H9 (cell line): ENCODE data around the gene MED13L. TPM values are rescaled to one million over a fixed set of nuclear protein-coding genes. Genes with fewer than 3 reads are reported as not detected.
A peak's percentile ranks its signal among the peaks of the same experiment; 100 is the strongest.

ENCODE experiments used
- DNase-seq: peaks from one replicate; pipeline ENCODE4 v3.0.0-alpha.2; 2017
- H2AFZ ChIP-seq: one replicate; pipeline ENCODE4 v1.6.1; 2013; ENCODE audit warnings: mild to moderate bottlenecking, low read length, control low read depth, moderate library complexity
- H2AK5ac ChIP-seq: 2 replicates; pipeline ENCODE4 v1.6.1; 2013; ENCODE audit warnings: low read length, control low read depth, mixed read lengths; ENCODE audit not compliant: insufficient read length
- H2BK120ac ChIP-seq: one replicate; pipeline ENCODE4 v1.6.1; 2013; ENCODE audit warnings: low read depth, mild to moderate bottlenecking, low read length, control low read depth, inconsistent platforms; ENCODE audit not compliant: poor library complexity, severe bottlenecking
- H2BK12ac ChIP-seq: 2 replicates; pipeline ENCODE4 v1.6.1; 2013; ENCODE audit warnings: low read length, control low read depth, mixed read lengths, low read depth; ENCODE audit not compliant: insufficient read length
- H2BK15ac ChIP-seq: 2 replicates; pipeline ENCODE4 v1.6.1; 2013; ENCODE audit warnings: low read depth, low read length, control low read depth
- H2BK20ac ChIP-seq: one replicate; pipeline ENCODE4 v1.6.1; 2013; ENCODE audit warnings: low read depth, mild to moderate bottlenecking, low read length, control low read depth, inconsistent platforms; ENCODE audit not compliant: poor library complexity, severe bottlenecking
- H2BK5ac ChIP-seq: 2 replicates; pipeline ENCODE4 v1.6.1; 2013; ENCODE audit warnings: low read length, control low read depth, mixed read lengths; ENCODE audit not compliant: insufficient read length
- H3K14ac ChIP-seq: 2 replicates; pipeline ENCODE4 v1.6.1; 2013; ENCODE audit warnings: low read length, control low read depth; ENCODE audit not compliant: insufficient read depth
- H3K18ac ChIP-seq: 2 replicates; pipeline ENCODE4 v1.6.1; 2013; ENCODE audit warnings: low read depth, mild to moderate bottlenecking, mixed read lengths, low read length, control low read depth; ENCODE audit not compliant: insufficient read length
- H3K23ac ChIP-seq: 2 replicates; pipeline ENCODE4 v1.6.1; 2013; ENCODE audit warnings: low read length, control low read depth, mixed read lengths, low read depth; ENCODE audit not compliant: insufficient read length
- H3K23me2 ChIP-seq: 2 replicates; pipeline ENCODE4 v1.6.1; 2013; ENCODE audit warnings: low read depth, mild to moderate bottlenecking, mixed read lengths, low read length, control low read depth; ENCODE audit not compliant: insufficient read length, poor library complexity, severe bottlenecking
- H3K27ac ChIP-seq: 2 replicates; pipeline ENCODE4 v1.5.1; 2013; ENCODE audit warnings: low read length, control low read depth, mixed read lengths, low read depth; ENCODE audit not compliant: insufficient read length
- H3K27me3 ChIP-seq: 2 replicates; pipeline ENCODE4 v1.6.1; 2013; ENCODE audit warnings: low read length, control low read depth, inconsistent platforms; ENCODE audit not compliant: insufficient read depth
- H3K4ac ChIP-seq: 2 replicates; pipeline ENCODE4 v1.6.1; 2013; ENCODE audit warnings: low read depth, mild to moderate bottlenecking, control low read depth, inconsistent platforms, low read length, moderate library complexity
- H3K4me1 ChIP-seq: 2 replicates; pipeline ENCODE4 v1.6.1; 2013; ENCODE audit warnings: low read length, control low read depth, inconsistent platforms; ENCODE audit not compliant: insufficient read depth
- H3K4me2 ChIP-seq: 2 replicates; pipeline ENCODE4 v1.6.1; 2013; ENCODE audit warnings: low read length, control low read depth, mixed read lengths; ENCODE audit not compliant: insufficient read length, insufficient read depth
- H3K56ac ChIP-seq: 2 replicates; pipeline ENCODE4 v1.6.1; 2013; ENCODE audit warnings: low read depth, mild to moderate bottlenecking, mixed read lengths, low read length, control low read depth; ENCODE audit not compliant: insufficient read length
- H3K79me1 ChIP-seq: 2 replicates; pipeline ENCODE4 v1.6.1; 2013; ENCODE audit warnings: low read depth, mild to moderate bottlenecking, moderate library complexity, low read length, control low read depth, inconsistent platforms; ENCODE audit not compliant: insufficient read depth, poor library complexity, severe bottlenecking
- H3K79me2 ChIP-seq: 2 replicates; pipeline ENCODE4 v1.6.1; 2013; ENCODE audit warnings: low read length, control low read depth, inconsistent platforms; ENCODE audit not compliant: insufficient read depth
- H3K9ac ChIP-seq: 2 replicates; pipeline ENCODE4 v1.6.1; 2013; ENCODE audit warnings: low read length, control low read depth, mixed read lengths; ENCODE audit not compliant: insufficient read length; ENCODE audit errors: extremely low read depth
- H3K9me3 ChIP-seq: one replicate; pipeline ENCODE4 v1.6.1; 2013; ENCODE audit warnings: low read depth, low read length, inconsistent platforms; ENCODE audit not compliant: control insufficient read depth
- H3T11ph ChIP-seq: one replicate; pipeline ENCODE4 v1.6.1; 2013; ENCODE audit warnings: mild to moderate bottlenecking, low read length, control low read depth, inconsistent platforms
- H4K20me1 ChIP-seq: one replicate; pipeline ENCODE4 v1.6.1; 2013; ENCODE audit not compliant: control insufficient read depth, insufficient read length, insufficient read depth
- H4K5ac ChIP-seq: 2 replicates; pipeline ENCODE4 v1.6.1; 2013; ENCODE audit warnings: low read depth, mild to moderate bottlenecking, mixed read lengths, low read length, control low read depth; ENCODE audit not compliant: insufficient read length
- H4K8ac ChIP-seq: replicated peaks from 2 replicates; pipeline ENCODE4 v1.6.1; 2013; ENCODE audit warnings: low read length, control low read depth, mixed read lengths, low read depth; ENCODE audit not compliant: insufficient read length
- H4K91ac ChIP-seq: 2 replicates; pipeline ENCODE4 v1.6.1; 2013; ENCODE audit warnings: low read depth, mild to moderate bottlenecking, moderate library complexity, mixed read lengths, low read length, control low read depth; ENCODE audit not compliant: insufficient read length
- H3K27ac Mint-ChIP-seq, 3 experiments: 2 replicates in 2 of 3; 3 replicates in 1 of 3; pipeline ENCODE4 v1.8.0; 2020 to 2021; ENCODE audit warnings: mixed read lengths in 3 of 3, mild to moderate bottlenecking in 1 of 3, moderate library complexity in 1 of 3
- H3K27me3 Mint-ChIP-seq: 2 replicates; pipeline ENCODE4 v1.8.0; 2021; ENCODE audit warnings: low read depth, mild to moderate bottlenecking, moderate library complexity, mixed read lengths
- H3K36me3 Mint-ChIP-seq, 3 experiments: 2 replicates in 2 of 3; 3 replicates in 1 of 3; pipeline ENCODE4 v1.8.0; 2020 to 2021; ENCODE audit warnings: low read depth in 3 of 3, mixed read lengths in 3 of 3; ENCODE audit not compliant: insufficient read depth in 1 of 3
- H3K4me1 Mint-ChIP-seq, 2 experiments: 2 replicates each; pipeline ENCODE4 v1.8.0; 2020; ENCODE audit warnings: mixed read lengths in 2 of 2
- H3K4me3 Mint-ChIP-seq, 2 experiments: 2 replicates in 1 of 2; 3 replicates in 1 of 2; pipeline ENCODE4 v1.8.0; 2020 to 2021; ENCODE audit warnings: mild to moderate bottlenecking in 2 of 2, mixed read lengths in 2 of 2, moderate library complexity in 1 of 2
- H3K9me3 Mint-ChIP-seq, 2 experiments: 2 replicates in 1 of 2; 3 replicates in 1 of 2; pipeline ENCODE4 v1.8.0; 2020; ENCODE audit warnings: mild to moderate bottlenecking in 2 of 2, mixed read lengths in 2 of 2, moderate library complexity in 1 of 2
- CTCF ChIP-seq: fragments of 200-600 bp; sonication (generic); conservative IDR thresholded peaks from 3 replicates; pipeline ENCODE4 v1.8.0; 2021; ENCODE audit warnings: antibody characterized with exemption, mild to moderate bottlenecking
- WGBS: extraction: QIAGEN DNeasy Blood & Tissue Kit; methylation state at CpG from one replicate; pipeline ENCODE4 v1.1.7; 2013; ENCODE audit warnings: missing lambda C conversion rate, low lambda C conversion rate, mixed read lengths; ENCODE audit not compliant: insufficient read length; ENCODE audit errors: extremely low coverage; 5-methylcytosine and 5-hydroxymethylcytosine counted together
- total RNA-seq: library from RNA; stranded (reverse); gene quantifications from 2 replicates; pipeline ENCODE4 v1.2.1, GENCODE V29; 2021

The MED13L gene
- total RNA-seq, 1 experiment from 2014 or later: 52.4 TPM

- no peak for DNase-seq
- Histone ChIP-seq H3K9ac (no peak overlapping the region), H4K20me1 (no peaks in the 10 kb centered on the region), H3K14ac (no peak overlapping the region), H3K4me1 (peaks cover 3% of the 10 kb centered on the region), H4K5ac (no peak overlapping the region), H3K4me2 (no peak overlapping the region), H3K79me1 (no peaks in the 10 kb centered on the region), H3K56ac (no peak overlapping the region), H3K27ac (no peak overlapping the region), H3K18ac (no peak overlapping the region), H2AFZ (no peak overlapping the region), H3K23ac (no peak overlapping the region), H2BK120ac (no peak overlapping the region), H3K27me3 (no peaks in the 10 kb centered on the region), H3K9me3 (no peaks in the 10 kb centered on the region), H4K91ac (no peak overlapping the region), H2BK12ac (no peak overlapping the region), H2AK5ac (no peak overlapping the region), H2BK20ac (no peak overlapping the region), H3K79me2 (no peaks in the 10 kb centered on the region), H2BK15ac (no peak overlapping the region), H3K23me2 (no peaks in the 10 kb centered on the region), H3K4ac (no peak overlapping the region), H4K8ac (no peak overlapping the region), H2BK5ac (no peak overlapping the region), H3T11ph (no peak overlapping the region)
- Mint-ChIP-seq H3K36me3 (no peaks in the 10 kb centered on the region), H3K4me3 (no peak overlapping the region), H3K27me3 (no peaks in the 10 kb centered on the region), H3K27ac (0 out of 7 replicates have a peak overlapping the region, but pooled peaks of 1 of the 3 experiments have one; percentile 23), H3K9me3 (no peaks in the 10 kb centered on the region; a peak in 1 of 5 replicates), H3K4me1 (0 out of 4 replicates have a peak, but pooled peaks cover 0 to 9% of the 10 kb centered on the region in 2 experiments)
- no CpG with 5 or more reads among the region's 3 CpGs for WGBS
- TF ChIP-seq CTCF: no peak
Observed at GRCh38 chr12:116287842-116288301, 10.4 kb upstream of the MED13L start.
